Measurements from ENCODE around the gene PPFIBP1. TPM values are rescaled to one million over a fixed set of nuclear protein-coding genes. Genes with fewer than 3 reads are reported as not detected.

Gene PPFIBP1
- total RNA-seq, 1 donor from 2014 or later = 84.1 TPM

DNA sequence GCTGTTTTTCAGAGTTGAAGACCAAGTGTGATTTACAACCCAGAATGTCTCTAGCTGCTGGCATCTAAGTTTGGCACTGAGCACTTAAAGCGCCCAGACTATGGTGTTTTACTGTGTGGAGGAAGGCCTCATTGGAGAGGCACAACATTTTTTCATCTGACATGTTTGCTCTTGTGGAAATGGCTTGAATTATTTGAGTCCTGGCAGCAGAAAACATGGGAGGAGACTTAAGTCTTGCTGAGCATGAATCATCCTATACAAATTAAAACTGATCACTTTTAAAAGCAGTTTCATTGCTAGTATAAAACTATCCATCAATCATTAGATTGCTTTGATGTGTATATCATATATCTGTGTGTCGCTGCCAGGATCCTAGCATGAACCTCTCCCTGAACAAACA is 86.4 kb downstream of the PPFIBP1 start:
- TF ChIP-seq, protein P1, sequence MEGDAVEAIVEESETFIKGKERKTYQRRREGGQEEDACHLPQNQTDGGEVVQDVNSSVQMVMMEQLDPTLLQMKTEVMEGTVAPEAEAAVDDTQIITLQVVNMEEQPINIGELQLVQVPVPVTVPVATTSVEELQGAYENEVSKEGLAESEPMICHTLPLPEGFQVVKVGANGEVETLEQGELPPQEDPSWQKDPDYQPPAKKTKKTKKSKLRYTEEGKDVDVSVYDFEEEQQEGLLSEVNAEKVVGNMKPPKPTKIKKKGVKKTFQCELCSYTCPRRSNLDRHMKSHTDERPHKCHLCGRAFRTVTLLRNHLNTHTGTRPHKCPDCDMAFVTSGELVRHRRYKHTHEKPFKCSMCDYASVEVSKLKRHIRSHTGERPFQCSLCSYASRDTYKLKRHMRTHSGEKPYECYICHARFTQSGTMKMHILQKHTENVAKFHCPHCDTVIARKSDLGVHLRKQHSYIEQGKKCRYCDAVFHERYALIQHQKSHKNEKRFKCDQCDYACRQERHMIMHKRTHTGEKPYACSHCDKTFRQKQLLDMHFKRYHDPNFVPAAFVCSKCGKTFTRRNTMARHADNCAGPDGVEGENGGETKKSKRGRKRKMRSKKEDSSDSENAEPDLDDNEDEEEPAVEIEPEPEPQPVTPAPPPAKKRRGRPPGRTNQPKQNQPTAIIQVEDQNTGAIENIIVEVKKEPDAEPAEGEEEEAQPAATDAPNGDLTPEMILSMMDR (IDR thresholded peaks at IDR 0.05) = no peak
- Mint-ChIP-seq H3K4me3 (ENCODE audit: unreplicated experiment) (no peak overlapping the region), H3K27me3 (ENCODE audit: unreplicated experiment) (no peaks in the 10 kb centered on the region), H3K9me3 (ENCODE audit: unreplicated experiment) (no peaks in the 10 kb centered on the region), H3K4me1 (ENCODE audit: unreplicated experiment) (peaks cover 43% of the 10 kb centered on the region), H3K27ac (ENCODE audit: unreplicated experiment) (peak overlapping the region; percentile 65), H3K36me3 (ENCODE audit: unreplicated experiment) (no peaks in the 10 kb centered on the region)
- DNase-seq (ENCODE audit: extremely low spot score, unreplicated experiment) = no peak

DNA sequence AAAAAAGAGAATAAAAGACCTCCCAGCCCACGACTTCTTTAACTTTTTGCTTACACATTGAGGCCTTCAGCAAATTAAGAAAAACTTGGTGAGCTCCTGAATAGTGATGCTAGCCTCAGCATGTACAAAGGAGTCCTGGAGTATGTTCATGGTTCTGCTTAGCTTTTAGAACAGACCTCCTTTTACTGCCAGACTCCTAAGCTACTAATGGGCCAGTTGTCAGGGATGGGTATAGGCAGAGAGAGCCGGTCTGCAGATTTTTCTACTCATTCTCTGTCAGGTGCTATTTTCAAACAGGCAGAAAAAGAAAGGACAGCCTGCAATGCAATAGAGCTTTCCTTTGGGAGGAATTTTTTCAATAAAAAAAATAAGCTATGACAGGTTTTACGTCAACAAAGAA is 90.4 kb downstream of the PPFIBP1 start:
- no peaks in the 10 kb centered on the region for H3K9me3 Mint-ChIP-seq (ENCODE audit: unreplicated experiment)
- DNase-seq (ENCODE audit: extremely low spot score, unreplicated experiment) = no peak
- H3K27me3 Mint-ChIP-seq (ENCODE audit: unreplicated experiment) = no peaks in the 10 kb centered on the region
- TF ChIP-seq, protein P1 (IDR thresholded peaks at IDR 0.05) = no peak
- no peak overlapping the region for H3K27ac Mint-ChIP-seq (ENCODE audit: unreplicated experiment)
- peaks cover 4% of the 10 kb centered on the region for H3K36me3 Mint-ChIP-seq (ENCODE audit: unreplicated experiment)
- H3K4me1 Mint-ChIP-seq (ENCODE audit: unreplicated experiment) = peaks cover 58% of the 10 kb centered on the region
- H3K4me3 Mint-ChIP-seq (ENCODE audit: unreplicated experiment) = no peak overlapping the region

DNA sequence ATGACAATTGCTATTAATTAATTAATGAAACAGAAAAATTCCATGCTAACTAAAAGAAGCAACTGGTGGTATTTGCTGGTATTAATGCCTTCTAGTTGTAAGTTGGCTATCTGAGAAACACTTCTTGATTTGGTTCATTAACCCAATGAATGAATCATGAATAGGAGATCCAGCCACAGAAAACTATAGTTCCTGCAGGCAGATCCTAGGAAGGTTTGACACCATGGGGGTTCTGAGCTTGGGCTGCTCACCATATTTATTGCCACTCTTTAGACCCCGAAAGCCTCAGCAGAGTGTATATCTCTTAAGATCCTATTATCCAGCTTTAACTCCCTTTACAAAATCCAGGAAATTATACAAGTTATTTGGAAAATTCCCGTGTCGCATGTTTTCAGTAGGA is 90.9 kb downstream of the PPFIBP1 start:
- DNase-seq (ENCODE audit: extremely low spot score, unreplicated experiment) = no peak
- Mint-ChIP-seq H3K27me3 (ENCODE audit: unreplicated experiment) (no peaks in the 10 kb centered on the region), H3K9me3 (ENCODE audit: unreplicated experiment) (no peaks in the 10 kb centered on the region), H3K4me3 (ENCODE audit: unreplicated experiment) (no peak overlapping the region), H3K27ac (ENCODE audit: unreplicated experiment) (peak overlapping the region; percentile 78), H3K36me3 (ENCODE audit: unreplicated experiment) (peaks cover 4% of the 10 kb centered on the region), H3K4me1 (ENCODE audit: unreplicated experiment) (peaks cover 57% of the 10 kb centered on the region)
- TF ChIP-seq, protein P1 (IDR thresholded peaks at IDR 0.05) = no peak

DNA sequence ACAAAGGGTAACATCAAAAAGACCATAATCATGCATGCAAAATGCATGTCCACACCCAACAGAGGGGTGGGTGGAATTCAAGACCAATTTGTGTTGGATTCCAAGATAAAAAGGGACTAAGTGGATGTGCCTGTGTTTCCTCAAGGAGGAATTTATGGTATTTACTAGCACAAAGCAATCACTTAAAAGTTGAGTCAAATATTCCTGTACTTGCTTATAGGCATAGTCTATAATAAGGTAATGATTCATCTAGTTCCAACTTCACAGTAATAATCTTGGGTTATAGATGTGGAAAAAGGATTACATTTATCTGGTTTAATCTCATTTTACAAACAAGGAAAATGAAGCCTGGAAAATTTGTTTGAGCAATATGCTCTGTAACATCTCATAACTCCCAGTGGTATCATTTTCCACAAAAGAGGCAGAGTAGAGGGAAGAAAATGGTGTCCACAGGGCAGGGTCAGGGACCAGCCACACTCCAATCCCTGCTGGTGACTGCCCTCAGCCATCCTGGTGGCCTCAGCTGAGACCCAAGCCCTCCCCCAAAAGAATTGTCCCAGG is 91.4 kb downstream of the PPFIBP1 start:
- Mint-ChIP-seq H3K36me3 (ENCODE audit: unreplicated experiment) (peaks cover 4% of the 10 kb centered on the region), H3K4me3 (ENCODE audit: unreplicated experiment) (no peak overlapping the region), H3K27ac (ENCODE audit: unreplicated experiment) (peak overlapping the region; percentile 78), H3K9me3 (ENCODE audit: unreplicated experiment) (no peaks in the 10 kb centered on the region), H3K4me1 (ENCODE audit: unreplicated experiment) (peaks cover 57% of the 10 kb centered on the region), H3K27me3 (ENCODE audit: unreplicated experiment) (no peaks in the 10 kb centered on the region)
- no peak for DNase-seq (ENCODE audit: extremely low spot score, unreplicated experiment)
- TF ChIP-seq, protein P1 (IDR thresholded peaks at IDR 0.05) = no peak

DNA sequence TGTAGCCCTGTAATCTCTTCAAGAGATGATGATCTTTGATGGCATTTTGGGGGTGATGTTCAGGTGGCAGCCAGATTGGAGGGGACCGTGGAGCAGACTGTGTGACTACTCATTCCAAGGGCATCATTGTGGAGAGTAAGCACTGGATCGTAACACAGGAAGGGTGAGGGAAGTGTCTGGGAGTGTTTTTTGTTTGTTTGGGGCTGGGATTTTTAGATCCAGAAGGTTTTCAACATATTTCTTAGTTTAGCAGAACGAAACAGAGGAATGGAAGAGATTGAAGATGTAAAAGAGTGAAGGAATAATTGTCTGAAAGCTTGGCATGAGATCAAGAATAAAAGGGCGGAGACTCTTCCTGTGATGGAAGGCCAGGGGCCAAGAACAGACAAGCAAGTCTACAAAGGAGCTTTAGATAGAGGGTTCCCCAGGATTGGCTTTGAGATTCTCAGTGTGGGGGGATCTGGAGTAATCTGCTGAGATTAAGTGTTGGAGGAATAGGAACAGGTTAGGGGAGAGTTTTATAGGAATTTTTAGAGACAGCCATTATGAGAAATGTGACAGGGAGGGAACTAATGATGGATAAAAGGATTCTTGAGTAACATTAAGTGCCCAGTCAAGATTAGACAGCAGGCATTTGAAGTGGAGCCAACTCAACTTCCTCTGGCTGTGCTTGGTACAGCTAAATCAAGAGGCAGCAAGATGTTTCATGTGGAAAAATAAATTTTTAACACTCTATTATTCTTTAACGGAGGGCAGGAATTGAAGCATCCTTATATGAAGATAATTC is 92.5 kb downstream of the PPFIBP1 start:
- Mint-ChIP-seq H3K27me3 (ENCODE audit: unreplicated experiment) (no peaks in the 10 kb centered on the region), H3K27ac (ENCODE audit: unreplicated experiment) (peak overlapping the region; percentile 78)

More for the DNA sequence above, 92.5 kb downstream of the PPFIBP1 start:
- TF ChIP-seq, protein P1 (IDR thresholded peaks at IDR 0.05) = no peak
- no peak for DNase-seq (ENCODE audit: extremely low spot score, unreplicated experiment)
- peaks cover 4% of the 10 kb centered on the region for H3K36me3 Mint-ChIP-seq (ENCODE audit: unreplicated experiment)
- H3K9me3 Mint-ChIP-seq (ENCODE audit: unreplicated experiment) = no peaks in the 10 kb centered on the region
- H3K4me1 Mint-ChIP-seq (ENCODE audit: unreplicated experiment) = peaks cover 54% of the 10 kb centered on the region
- no peak overlapping the region for H3K4me3 Mint-ChIP-seq (ENCODE audit: unreplicated experiment)
